SK-N-MC (cell line): ENCODE data around the gene SDE2.

Source experiments
- EZH2 ChIP-seq: fragments of 200-600 bp; sonication (generic); IDR thresholded peaks from one replicate; pipeline ENCODE4 v1.6.1; 2017; ENCODE audit warnings: antibody characterized with exemption
- POLR2AphosphoS5 ChIP-seq: IDR thresholded peaks from 2 replicates; pipeline ENCODE4 v1.6.1; 2012; ENCODE audit warnings: mild to moderate bottlenecking, low read depth, low read length, borderline replicate concordance

- TF ChIP-seq POLR2AphosphoS5 (no peak), EZH2 (no peak)
Observed at GRCh38 chr1:226029093-226029496, 30.0 kb upstream of the SDE2 start.
